ENCODE data around the gene ZMPSTE24.

ZMPSTE24 gene

DNA sequence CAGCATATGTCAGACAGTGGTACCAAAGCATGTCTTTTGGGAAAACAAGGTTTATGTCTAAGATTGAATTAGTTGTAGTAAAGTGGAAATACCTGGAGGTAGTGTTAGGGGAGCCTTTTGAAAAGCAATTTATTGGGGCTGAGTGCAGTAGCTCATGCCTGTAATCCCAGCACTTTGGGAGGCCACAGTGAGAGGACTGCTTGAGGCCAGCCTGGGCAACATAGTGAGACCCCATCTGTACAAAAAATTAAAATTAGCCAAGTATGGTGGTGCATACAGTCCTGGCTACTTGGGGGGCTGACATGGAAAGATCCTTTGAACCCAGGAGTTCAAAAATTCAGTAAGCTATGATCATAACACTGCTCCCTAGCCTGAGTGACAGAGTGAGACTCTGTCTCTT lies 7.3 kb downstream of the ZMPSTE24 start:
- DNase-seq = no peak

DNA sequence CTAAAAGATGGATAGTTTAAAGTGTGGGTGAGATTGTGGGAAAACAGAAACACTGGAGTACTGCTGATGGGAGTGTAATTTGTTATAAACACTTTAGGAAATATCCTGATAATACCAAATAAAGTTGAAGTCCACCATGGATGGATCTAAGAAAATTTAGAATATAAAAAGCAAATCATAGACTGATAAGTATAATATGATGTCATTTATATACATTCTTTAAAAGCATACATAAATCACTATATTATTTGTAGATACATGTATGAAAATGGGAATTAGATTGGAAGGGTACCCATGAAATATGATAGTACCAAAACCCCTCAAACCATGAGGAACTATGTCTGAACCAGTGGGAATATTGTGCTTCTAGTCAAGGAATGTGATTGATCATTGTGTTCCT lies 7.9 kb downstream of the ZMPSTE24 start:
- no peak for DNase-seq

DNA sequence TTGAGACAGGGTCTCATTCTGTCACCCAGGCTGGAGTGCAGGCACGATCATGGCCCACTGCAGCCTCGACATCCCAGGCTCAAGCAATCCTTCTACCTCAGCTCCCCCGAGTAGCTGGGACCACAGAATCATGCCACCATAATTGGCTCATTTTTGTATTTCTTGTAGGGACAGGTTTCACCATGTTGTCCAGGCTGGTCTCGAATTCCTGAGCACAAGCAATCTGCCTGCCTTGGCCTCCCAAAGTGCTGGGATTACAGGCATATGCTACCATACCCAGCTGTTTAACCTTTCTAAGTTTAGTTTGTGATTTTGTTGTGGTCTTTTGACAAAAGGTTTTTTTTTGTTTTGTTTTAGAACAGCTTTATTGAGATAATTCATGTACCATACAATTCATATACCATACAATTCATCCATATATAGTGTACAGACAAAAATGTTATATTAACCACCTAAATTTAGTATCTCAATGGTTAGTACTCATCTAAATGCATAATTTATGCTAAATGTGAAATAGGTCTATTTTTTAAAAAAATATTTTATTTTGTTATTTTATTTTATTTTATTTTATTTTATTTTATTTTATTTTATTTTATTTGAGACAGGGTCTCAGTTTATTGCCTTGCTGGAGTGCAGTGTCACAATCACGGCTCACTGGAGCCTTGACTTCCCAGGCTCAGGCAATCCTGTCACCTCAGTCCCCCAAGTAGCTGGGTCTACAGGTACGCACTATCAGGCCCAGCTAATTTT lies 8.9 kb downstream of the ZMPSTE24 start:
- no peak for DNase-seq

DNA sequence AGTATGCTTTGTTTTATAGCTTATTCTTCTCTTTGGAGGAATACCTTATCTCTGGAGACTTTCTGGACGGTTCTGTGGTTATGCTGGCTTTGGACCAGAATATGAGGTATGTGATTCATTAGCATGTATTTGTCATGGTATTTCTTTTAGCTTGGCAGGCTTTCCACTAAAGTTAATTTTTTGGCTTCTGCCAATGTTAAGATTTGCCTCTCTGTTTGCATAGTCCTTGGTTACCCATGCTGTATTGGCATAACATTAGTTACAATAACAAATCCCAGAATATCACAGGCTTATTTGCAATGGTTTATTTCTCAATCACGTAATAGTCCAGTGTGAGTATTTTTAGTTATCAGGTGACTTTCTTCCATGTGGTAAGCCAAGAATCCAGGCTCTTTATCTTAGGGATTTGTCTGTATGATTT lies 9.7 kb downstream of the ZMPSTE24 start:
- peak; percentile 47 for DNase-seq

DNA sequence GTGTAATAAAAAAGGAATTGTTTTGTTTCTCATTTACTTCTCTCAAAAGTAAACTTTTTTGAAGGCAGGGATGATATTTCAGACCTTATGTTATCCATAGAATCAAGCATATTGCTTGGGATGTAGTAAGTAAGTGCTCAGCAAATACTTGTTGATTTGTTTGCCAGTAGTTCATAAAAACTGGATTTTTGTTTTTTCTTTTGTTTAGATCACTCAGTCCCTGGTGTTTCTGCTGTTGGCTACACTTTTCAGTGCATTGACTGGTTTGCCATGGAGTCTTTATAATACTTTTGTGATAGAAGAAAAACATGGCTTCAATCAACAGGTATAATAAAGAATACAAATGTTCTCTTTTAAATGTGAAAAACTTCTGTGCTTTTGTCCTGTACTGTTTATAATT lies 10.2 kb downstream of the ZMPSTE24 start:
- DNase-seq = no peak

DNA sequence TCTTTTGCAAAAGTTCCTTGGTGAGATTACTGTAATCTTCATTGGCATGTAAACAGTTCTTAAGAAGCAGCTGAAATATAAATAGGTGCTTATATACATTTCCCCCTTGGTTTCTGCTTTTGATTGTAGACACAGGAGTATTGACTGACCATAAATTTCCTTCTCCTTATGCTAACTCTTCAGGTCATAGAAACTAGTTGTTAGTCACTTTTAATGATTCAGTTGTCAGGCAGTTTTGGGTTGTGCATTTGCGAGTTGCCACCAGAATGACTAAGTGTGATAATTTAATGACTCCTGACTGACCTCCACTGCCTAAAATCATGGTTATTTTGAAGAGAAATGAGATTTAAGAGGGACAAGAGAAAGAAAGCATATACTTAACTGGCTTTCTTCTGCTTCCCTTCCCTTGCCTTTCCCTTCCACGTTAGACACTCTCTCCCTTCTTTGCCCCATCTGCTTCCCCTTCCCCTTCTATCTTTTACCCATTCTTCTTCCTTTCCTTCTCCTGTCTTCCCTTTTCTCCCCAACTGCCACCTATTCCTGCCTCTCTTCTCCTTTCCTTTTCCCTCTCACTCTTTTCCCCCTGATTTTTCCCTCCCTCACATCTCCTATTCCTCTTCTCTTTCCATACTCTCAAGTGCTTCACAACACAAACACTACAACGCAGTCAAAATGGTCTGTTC lies 12.3 kb downstream of the ZMPSTE24 start:
- no peak for DNase-seq

DNA sequence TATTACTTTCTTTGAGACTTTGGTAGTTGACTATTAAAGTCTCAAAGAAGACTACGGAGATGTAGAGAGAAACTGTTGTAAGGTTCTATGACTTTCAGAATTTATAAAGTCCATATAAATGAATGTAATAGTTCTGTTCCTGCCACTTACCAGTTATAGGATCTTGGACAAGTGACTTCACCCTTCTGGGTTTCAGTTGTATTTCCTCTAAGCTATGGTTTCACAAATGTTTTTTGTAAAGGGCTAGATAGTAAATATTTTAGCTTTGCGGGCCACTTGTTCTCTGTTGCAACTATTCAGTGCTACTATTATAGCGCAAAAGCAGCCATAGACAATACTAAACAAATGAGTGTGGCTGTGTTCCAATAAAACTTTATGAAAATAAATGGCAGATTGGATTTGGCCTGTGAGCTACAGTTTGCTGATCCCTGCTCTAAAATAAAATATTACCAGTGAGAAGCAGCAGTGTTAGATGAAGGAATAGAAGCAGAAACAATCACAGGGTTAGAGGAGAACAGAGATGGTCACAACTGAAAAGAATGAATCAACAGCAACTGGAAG lies 14.7 kb downstream of the ZMPSTE24 start:
- DNase-seq = no peak

DNA sequence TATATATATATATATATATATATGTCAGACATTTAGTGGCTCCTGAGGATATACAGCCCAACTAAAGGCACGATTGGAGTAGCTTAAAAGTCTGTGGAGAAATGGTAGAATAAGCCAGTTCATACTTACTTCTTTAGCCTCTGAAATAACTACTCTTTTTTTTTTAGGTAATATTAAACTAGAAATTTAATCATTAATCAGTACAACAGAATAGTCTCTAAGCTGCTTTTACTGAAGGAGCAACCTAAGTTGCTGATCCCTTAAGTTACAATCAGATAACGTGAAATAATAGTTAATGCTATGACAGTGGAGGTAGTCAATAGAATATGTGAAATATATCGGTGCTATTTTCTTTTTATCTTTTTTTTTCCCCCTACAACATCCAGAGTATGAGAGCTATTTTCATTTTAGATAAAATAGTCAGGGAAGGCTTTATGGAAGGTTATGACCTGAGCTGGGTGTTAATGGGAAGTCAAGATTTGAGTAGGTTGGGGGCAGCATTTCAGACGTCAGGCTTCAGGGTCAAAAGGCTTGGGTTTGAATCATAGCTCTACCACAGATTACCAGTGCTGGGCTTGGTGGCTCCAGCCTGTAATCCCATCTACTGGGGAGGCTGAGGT lies 15.6 kb downstream of the ZMPSTE24 start:
- DNase-seq = no peak

DNA sequence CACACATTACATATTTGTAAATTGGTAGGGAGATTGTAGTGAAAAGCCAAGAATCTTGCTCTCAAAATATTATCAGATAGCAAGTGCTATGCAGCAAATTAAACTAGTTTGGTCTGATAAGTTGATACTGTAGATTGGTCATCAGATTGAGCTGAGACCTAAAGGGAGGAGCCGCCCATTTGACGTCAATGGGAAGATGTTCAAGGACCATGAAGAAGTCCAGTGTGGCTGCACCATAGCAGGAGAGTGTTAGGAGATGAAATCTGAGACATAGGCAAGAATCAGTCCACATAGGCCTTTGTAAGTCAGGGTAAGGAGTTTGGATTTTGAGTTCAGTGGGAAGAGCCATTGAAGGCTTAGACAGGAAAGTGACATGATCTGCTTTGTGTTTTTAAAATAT lies 16.3 kb downstream of the ZMPSTE24 start:
- DNase-seq = no peak

DNA sequence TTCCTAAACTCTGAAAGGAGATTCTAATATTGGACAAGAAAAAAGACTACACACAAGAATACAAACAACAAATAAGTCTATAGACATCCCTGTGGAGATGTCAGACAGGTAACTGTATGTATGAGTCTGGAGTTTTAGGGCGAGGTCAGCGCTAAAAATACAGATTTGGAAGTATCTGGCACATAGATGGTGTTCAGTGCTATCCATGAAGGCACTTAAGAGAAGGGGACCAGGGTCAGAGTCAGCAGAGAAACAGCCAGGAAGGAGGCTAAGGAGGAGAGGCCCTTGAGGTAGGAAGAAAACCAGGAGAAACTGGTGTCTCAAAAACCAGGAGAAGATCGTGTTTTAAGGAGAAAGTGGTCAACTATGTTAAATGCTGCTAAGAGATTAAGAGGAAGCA lies 18.1 kb downstream of the ZMPSTE24 start:
- no peak for DNase-seq

DNA sequence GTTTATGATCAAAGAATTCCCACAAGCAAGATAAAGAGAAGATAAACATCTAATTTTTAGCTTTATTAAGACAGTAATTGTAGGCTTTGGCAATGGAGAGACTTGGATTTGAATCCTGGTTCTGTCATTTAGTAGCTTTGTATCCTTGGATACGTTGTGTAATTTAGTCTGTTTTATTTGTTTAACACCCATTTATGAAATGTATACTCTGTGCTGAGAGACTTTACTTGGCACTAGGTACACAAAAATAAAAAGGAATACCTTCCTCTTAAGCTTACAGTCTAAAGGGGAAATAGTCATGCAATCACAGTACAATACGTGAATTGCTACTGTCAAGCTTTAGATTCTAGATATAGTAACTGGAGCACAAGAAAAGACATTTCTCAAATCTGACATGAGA lies 23.8 kb downstream of the ZMPSTE24 start:
- DNase-seq = no peak

DNA sequence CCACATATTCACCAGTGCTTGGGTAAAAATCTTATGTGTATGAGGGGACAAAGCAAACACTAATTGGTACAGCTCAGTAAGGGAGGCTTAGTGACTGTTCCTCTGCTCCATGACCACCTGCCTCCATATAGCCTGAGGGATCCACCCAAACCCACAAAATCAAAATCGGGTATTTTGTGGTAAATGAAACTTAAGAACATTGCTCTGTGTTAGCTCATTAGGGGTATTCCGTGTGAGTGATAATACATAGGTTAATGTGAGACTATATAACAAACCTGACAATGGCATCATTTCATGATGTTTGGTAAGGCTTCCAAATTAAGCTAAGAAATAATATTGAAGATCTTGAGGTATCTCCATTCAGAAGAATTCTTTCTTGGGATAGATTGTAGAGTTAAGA lies 33.3 kb downstream of the ZMPSTE24 start:
- DNase-seq = no peak

DNA sequence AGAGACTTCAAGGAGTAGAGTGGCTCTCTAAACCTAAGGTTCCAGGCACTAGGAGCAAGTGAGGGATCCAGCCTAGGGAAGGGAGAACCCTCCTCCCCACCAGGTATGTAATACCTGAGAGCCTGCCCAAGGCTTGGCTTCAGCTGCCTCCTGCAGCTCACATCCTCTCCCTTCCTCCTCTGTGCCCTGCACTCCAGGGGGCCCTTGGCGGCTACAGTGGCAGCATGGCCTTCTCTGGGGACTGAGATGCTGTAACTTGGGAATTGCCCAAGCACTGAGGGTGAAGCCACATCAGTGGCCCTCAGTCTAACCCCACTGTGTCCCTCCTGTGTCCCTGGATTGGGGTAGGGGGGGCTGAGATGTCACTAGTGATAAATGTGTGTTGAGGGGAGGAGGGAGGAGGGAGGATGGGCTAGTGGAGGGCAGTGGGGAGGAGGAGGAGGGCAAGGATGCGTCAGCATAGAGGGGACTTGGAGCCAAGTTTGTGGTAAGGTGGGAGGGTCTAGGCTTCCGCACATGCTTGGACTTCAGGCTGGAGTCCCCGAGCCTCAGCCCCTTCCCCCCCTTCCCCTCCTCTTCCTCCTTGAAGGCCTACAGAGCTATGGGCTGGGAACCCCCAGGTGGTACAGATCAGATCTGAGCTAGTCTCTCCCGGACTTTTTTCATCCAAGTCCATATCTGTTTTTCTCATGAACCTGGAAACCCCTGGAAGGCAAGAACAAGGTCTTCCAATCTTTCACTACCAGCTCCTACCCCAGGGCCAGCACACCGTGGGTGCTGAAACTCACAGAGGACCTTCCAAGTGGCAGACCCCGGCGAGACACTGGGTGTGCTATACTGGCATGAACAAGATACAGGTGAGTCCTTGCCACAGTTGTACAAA lies 41.6 kb downstream of the ZMPSTE24 start:
- no peak for DNase-seq

DNA sequence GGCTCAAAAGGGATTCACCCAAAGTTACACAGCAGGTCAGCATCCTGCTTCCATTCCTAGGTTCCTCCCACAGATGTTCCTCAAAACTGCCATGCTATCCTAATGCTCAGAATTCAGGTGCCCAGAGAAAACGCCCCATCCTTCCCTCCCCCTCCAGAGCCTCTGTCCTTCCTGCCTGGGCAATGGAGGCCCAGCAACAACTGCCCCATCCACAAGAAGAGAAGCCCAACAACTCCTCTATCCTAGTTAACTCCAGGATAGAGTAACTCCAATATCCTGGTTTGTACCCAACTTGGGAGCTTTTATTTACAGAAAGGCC lies 42.2 kb downstream of the ZMPSTE24 start:
- no peak for DNase-seq

DNA sequence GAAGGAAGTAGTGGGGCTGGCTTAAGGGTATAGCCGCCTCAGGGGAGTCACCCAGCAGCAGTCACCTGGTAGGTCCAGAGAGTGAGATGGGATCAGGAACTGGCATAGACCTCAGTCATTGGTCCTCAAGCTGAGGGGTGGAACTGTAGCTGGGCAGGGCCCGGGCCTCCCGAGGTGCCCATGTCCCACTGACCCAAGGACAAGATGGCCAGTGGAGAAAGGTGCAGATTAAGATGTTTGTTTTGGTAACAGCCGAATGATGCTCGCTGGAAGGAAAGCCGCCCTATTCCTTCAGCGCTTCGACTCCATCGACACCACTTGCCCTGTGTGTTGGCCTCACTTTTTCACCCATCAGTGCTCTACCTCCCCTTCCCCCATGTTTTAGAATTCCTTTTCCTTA lies 42.6 kb downstream of the ZMPSTE24 start:
- DNase-seq = no peak

DNA sequence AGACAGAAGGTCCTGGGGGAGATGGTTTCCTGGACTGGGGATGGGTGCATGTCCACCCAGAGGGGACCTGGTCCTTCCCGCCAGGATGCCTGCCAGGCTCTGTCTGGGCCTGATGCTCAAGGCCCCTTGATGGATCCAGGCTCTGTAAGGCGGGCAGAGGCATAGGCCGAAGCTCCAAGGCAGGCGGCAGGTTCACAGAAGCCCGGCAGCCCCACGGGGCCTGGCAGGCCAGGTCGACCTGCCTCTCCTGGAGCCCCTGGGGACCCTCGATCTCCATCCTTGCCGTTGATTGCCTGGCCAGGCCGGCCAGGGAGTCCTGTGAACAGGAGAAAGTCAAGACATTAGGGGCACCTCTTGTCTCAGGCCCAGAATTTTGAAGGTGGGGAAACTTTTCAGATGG lies 43.0 kb downstream of the ZMPSTE24 start:
- no peak for DNase-seq

DNA sequence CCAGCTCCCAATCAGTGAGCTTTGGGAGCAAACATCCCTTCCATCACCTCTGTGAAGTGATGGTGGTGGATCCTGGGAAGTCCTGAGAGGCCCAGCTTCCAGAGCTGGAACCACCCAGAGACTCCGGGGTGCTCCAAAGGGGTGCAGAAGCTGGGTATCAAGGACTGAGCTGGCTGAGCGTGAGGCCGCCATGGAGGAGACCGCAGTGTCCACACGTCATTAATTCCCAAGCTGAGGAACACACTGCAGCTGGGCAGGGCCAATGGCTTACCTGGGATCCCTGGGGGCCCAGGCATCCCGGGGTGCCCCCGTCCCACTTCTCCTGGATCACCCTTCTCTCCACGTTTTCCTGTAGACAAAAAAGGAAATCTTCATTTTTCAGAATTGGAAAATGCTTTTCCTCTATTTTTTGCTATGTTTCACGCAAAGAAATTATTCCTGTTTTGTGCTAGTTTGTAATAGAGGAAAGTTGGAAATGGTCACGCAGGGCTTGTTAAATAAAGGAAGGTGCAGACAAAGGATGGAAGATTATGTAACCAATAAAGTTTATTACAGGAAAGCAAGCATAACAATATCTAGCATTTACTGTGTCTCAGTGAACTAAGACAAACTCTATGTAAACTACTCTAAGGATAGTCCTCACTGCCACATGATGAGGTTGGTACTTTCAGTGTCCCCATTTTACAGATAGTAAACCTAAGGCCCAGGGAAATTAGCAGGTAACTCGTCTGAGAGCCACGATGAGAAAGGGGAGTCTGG lies 43.7 kb downstream of the ZMPSTE24 start:
- DNase-seq = no peak

DNA sequence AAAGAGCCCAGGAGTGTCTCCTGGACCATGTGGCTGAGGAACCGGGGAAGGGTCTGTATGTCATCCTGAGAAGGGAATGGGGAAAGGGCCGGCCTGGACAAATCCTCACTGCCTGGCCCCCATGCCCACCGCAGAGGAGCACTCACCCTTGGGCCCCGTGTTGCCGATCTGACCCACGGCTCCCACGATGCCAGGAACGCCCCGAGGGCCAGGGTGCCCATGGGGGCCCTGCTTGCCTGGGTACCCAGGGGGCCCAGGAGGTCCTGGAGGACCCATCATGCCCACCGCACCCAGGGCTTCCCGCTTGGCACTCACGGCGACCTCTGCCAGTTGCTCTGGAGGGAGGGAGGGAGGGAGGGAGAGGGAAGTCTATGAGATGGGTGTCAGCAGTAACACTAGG lies 44.4 kb downstream of the ZMPSTE24 start:
- no peak for DNase-seq

DNA sequence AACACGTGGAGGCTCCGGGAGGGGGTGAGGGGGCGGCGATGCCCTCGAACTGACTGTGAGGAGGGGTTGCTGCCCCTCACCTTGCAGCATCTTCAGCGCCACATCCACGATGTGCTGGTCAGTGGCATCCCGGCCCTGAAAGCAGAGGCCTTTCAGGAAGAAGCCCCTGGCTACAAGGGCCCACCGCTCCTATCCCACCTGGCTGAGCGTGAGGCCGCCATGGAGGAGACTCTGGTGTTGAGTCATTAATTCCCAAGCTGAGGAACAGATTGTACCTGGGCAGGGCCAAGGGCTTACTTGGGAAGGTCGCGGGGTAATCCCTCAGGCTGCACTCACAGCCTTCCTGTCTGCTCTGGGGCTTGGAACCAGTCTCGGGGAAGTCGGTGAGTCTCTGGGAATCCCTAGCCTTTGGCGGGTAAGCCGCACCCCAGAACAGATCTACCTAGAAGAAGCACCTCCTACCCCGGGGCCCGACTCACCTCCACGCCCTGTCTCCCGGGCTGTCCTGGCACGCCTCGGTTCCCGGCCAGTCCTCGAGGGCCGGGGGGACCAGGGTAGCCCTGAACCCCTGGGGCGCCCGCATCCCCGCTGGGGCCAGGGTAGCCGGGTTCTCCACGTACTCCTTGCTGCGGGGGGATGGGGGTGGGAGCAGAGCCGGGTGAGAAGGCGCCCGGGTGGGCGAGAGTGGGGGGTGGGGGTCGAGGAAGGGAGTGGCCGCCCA lies 45.2 kb downstream of the ZMPSTE24 start:
- no peak for DNase-seq

DNA sequence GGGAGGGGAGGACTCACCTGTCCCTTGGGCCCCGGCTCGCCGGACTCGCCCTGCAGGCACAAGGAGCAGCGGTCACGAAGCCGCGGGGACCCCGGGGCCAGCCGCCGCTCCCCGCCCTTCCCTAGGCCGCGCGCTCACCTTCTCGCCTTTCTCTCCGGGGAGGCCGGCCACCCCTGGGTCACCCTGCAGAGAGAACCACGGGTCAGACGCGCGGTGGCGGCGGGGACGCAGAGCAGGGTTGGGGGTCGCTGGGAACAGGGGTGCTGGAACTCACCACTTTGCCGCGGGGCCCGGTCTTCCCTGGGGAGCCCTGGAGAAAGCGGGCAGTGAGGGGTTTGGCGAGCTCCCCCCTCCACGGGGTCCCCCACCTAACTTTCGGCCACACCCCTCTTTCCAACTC lies 45.8 kb downstream of the ZMPSTE24 start:
- no peak for DNase-seq

DNA sequence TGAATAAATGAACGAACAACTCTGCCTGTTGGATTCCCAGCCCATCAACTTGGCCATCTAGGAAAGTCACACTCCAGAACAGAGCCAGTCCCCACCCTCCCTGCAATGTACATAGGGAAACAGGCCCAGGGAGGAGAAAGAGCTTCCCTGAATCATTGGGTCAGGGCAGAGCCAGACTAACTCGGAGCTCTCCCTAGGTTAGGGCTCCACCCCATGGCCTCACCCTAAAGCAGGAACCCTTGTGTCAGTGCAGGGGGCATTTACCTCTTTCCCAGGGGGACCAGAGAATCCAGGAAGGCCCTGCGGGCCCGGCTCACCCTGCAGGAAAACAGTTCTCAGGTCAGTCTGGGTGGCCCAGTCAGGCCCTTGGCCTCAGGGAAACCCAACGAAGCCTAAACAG lies 47.4 kb downstream of the ZMPSTE24 start:
- DNase-seq = no peak

DNA sequence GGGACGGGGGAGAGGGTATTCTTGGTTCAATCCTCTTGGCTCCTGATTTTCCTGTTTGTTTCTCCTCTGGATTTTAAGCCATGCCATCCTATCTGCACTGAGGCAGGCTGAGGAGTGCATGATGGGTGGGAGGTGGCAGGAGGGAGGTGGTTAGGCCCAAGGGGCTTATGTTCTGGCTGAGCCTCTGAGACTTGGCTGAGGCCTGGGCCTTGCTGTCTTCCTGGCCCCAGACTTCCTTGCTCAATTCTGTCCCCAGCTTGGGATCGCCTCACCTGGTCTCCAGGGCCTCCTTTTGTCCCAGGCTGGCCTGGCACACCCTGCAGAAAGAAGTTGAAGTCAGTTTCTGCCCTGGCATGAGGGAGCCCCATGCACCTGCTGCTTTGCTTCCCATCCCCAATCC lies 47.8 kb downstream of the ZMPSTE24 start:
- DNase-seq = no peak

All from eye (tissue), 1 donor.